H1 (cell line): ENCODE results near the gene CUBN. TPM values are rescaled to one million over a fixed set of nuclear protein-coding genes. Genes with fewer than 3 reads are reported as not detected.

Experiments
- EP300 ChIP-seq, 2 experiments: IDR thresholded peaks; 1 replicate in 1 of 2; 2 replicates in 1 of 2; pipeline ENCODE4 v1.6.1; 2011 to 2012; ENCODE audit warnings: low read depth in 2 of 2, low read length in 2 of 2, mild to moderate bottlenecking in 2 of 2, borderline replicate concordance in 1 of 2, inconsistent platforms in 1 of 2, moderate library complexity in 1 of 2
- polyA plus RNA-seq, 7 experiments: library from polyadenylated mRNA; depleted of rRNA in 3 of 7; stranded (reverse) in 5 of 7; unstranded in 2 of 7; fragments of >200 nt in 5 of 7; fragments of 200-250 nt in 2 of 7; gene quantifications; 1 replicate in 5 of 7; 2 replicates in 1 of 7; 4 replicates in 1 of 7; pipeline versions ENCODE4 v1.2.1 to v1.2.3, GENCODE V29; 2011 to 2013; ENCODE audit warnings: missing spikeins in 2 of 7, mixed read lengths in 2 of 7
- total RNA-seq: library from RNA; stranded (reverse); fragmentation: NEBNext Ultra II Directional; extraction: Animal tissue kit (Norgen Biotek cat#: 25700); gene quantifications from 2 replicates; pipeline ENCODE4 v1.2.1, GENCODE V29; 2021

The CUBN gene
- total and polyA plus RNA-seq, 2 of the 8 experiments (the other 6 are each of a cell fraction or from before 2014, with no cell fraction given) = 0.04 to 0.08 TPM

DNA sequence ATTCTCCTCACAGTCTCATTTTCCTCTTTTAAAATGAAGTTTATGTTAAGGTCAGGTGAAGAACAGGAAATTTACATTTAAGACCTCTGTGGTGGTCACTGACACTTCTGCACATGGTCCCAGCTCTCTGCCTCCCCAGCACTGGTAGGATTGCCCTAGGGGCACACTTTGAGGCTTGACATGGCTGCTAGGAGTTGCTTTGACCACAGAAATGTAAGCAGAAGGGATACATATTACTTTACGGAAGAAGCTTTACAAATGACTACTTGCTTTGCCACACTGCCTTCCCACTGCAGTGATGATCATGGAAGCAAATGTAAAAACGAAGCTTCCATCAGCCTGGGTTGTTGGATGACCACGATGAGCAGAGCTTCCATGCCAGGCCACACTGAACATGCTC, 259.3 kb downstream of the CUBN start (continued):
- TF ChIP-seq EP300 (IDR thresholded peaks at IDR 0.05; ENCODE audit: borderline replicate concordance in 1 of 2, low read depth in 2 of 2, low read length in 2 of 2) = no peak
